Skin of body (tissue), 2 donors: ENCODE results near the gene RAPGEF1. TPM values are rescaled to one million over a fixed set of nuclear protein-coding genes. Genes with fewer than 3 reads are reported as not detected.

Source experiments
- DNase-seq: peaks from one replicate; lab custom pipeline; 2025; lab: John Stamatoyannopoulos, UW
- total RNA-seq: library from RNA; depleted of rRNA; stranded (reverse); fragments of >200 nt; gene quantifications from one replicate; pipeline ENCODE4 v1.2.3, GENCODE V29; 2014

The RAPGEF1 gene
- total RNA-seq, 1 donor from 2014 or later: 23.1 TPM

- no peak for DNase-seq
Measured at GRCh38 chr9:131589124-131589711, 150.7 kb downstream of the RAPGEF1 start.

DNA sequence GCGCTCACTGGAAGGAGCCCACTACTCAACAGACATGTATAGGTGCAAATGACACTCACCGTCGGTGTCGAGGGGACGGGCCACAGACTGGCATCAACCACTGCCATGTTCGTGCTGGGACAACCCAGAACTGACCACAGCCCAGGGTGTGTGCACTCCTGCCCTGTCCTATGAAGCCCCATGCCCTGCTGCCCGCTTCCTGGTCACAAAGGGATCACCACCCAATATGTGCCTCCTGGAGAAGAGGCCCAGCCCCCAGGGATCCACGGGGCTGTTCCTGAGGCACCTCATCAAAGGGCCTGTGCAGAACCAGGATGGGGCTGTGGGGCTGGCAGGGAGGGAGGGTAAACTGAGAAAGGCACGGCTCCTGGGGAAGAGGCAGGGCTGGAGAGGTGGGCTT, 151.5 kb downstream of the RAPGEF1 start:
- DNase-seq: no peak

- DNase-seq: no peak
Measured at GRCh38 chr9:131587906-131588305, 152.0 kb downstream of the RAPGEF1 start.

- no peak for DNase-seq
Measured at GRCh38 chr9:131587331-131587730, 152.5 kb downstream of the RAPGEF1 start.

GRCh38 chr9:131585375-131585774, 154.5 kb downstream of the RAPGEF1 start:
- DNase-seq: no peak

DNA sequence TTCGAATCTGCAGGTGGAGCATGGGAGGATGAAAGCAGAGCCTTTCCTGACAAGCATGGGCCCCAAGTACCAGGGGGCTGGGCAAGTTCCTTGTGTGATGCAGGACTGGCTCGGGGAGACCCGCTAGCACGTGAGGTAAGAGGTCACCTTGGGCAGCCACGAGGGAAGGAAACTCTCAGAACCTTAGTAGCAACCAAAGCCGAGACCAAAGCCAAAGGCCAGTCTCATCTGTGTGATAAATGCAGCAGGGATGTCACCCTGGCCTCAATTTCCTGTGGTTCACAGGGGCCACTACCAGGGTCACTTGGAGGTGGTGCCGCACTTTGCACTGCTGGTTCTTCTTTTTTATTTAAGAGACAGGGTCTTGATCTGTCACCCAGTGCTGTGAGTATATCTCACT, 155.0 kb downstream of the RAPGEF1 start:
- no peak for DNase-seq

DNA sequence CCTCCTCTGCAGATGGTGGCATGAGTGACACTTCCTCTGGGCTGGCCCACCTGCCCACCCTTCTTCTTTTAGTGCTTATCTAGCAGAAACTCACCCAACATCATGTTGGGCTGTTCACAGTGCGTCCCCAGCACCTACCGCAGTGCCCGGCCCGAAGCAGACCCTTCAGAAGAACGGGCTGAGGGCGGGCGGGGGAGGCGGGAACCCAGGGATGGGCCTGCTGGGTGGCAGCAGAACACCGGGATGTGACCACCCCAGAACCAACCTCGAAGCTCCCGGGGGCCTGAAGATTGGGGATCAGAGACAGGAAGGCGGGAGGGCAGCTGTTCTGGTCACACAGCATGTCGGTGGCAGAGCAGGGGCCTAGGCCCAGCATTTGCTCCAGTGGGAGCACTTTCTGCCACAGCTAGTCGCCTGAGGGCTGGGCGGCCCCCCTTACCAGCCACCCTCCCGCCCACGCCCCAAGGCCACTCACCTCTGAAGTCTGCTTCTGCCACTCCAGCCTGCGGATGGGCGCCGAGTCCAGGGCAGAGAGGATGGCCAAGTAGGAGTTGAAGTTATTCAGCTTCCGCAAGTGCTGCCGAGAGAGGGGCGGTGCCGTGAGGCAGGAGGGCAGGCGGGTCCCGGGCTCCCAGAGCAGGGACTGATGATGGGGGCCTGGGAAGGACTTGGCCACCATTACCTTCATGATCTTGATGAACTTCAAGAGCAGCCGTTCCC, 155.9 kb downstream of the RAPGEF1 start:
- DNase-seq: no peak

GRCh38 chr9:131583337-131583645, 156.6 kb downstream of the RAPGEF1 start:
- DNase-seq: no peak

- DNase-seq: no peak
Measured at GRCh38 chr9:131582466-131583336, 157.2 kb downstream of the RAPGEF1 start.

GRCh38 chr9:131582056-131582455, 157.8 kb downstream of the RAPGEF1 start:
- no peak for DNase-seq

DNA sequence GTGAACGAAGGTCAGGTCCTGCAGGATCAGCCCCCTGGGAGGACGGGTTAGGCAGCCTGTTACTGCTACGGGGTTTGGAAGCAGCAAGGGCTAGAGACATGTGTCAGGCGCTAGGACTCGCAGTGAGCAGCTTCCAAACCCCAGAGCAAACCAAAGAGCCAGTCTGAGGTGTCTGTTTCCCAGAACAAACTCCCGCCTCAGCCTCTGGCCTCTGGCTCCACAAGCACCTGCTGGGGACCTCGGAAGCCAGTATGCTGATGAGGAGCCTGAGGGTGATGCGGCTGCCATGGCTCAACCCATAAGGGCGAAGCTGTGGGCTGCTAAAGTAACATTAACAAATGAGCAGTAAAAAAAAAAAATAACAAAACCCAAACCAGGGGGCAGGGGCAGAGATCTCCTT, 159.5 kb downstream of the RAPGEF1 start:
- DNase-seq: no peak

- DNase-seq: no peak
Measured at GRCh38 chr9:131579789-131580211, 160.1 kb downstream of the RAPGEF1 start.

GRCh38 chr9:131578731-131579504, 161.0 kb downstream of the RAPGEF1 start:
- no peak for DNase-seq

DNA sequence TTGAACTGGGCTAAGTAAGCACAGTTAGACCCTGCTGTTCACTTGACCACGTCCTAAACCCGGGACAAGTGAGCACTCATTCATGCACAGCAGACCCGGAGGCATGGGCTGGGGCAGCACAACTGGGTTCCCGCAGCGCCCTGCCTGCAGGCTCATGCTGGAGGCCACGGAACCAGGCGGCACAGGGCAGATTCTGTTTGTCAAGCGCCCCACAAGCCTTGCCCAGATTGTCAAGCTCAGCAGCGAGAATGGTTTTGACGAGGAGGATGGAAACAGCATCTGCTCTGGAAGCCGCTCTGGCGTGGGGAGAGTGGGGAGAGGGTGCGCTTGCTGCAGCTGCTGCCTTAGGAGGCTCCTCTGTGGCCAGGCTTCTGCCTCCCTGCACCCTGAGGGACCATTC, 161.9 kb downstream of the RAPGEF1 start:
- DNase-seq: no peak

DNA sequence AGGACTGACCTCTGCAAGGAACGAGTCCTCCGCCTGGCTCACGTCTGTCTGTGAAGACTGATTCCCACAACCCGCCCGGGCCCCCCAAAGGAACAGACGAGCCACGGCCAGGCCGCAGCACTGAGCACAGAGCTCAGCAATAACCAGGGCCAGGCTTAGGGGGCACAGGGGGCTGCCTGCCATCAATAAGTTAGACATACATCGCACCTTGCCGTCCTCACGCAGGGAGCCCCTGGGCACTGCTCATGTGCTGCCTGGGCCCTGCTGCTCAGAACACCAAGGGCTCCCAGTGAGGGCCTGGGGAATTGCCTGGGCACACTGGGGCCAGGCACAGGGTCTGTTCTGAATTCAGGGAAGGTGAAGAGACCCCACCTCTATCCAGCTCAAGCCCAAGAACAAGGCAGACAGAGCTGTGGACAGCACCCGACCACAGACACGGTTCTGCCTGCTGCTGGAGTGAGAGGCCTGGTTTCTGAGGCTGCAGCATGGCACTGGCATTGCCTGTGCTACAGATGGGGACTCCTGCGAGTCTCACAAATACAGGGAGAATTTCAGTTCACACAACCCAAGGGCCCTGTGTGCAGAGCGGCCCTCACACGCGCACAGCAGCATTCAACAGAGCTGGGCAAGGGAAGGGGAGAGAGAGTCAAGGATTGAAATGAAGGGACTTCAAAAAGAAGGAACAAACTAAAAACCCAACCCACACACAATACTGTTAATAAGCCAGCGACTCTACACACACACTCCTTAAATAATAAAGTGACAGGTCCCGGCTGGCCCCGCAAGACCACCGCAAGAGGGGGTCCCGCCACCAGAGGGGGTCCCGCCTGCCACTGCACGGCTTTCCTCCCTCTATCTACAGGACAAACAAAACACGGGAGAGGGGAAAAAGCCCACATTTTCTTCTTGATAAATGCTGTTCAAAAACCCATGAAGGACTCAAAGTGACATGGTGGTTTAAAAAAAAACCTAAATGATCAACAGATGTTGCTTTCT, 162.6 kb downstream of the RAPGEF1 start:
- no peak for DNase-seq

GRCh38 chr9:131575946-131576853, 163.7 kb downstream of the RAPGEF1 start:
- no peak for DNase-seq

DNA sequence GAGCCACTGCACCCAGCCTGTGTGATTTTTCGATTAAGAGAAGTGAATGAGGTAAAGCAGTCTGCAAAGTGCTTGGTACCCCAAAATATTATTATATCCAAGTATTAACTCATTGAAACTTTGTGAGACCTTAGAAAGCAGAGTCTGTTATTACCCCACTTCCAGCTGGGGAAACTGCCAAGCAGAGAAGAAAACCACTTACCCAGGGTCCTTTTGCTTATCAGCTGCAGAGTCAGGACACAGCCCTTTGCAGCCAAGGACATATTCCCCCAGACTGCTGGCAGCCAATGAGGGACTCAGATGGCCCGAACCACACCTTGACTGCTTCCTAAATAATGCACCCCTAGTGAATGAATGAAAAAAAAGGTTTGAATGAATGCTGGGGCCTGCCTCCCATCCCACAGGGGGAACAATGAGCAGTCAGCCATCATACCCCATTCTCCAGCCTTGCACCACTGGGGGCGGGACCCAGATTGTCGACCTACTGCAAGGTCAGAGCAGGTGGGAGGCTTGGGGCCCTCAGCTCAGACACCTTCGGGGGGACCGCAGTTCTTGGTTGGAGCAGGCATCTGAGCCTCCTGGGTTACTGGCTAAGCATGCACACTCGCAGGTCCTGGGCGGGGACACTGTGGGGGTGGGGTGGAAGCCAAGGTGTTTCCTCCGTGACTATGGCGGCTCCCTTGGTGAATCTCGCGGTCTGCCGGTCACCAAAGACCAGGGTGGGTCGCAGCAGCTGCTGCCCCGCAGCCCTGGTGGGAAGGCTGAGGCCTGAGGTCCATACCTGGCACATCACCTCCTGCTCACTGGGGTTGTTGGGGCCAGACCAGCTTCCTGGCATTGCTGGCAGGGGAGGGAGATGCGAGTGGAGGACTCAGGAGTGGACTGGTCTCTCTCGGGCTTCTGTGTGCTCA, 164.9 kb downstream of the RAPGEF1 start:
- DNase-seq: no peak

DNA sequence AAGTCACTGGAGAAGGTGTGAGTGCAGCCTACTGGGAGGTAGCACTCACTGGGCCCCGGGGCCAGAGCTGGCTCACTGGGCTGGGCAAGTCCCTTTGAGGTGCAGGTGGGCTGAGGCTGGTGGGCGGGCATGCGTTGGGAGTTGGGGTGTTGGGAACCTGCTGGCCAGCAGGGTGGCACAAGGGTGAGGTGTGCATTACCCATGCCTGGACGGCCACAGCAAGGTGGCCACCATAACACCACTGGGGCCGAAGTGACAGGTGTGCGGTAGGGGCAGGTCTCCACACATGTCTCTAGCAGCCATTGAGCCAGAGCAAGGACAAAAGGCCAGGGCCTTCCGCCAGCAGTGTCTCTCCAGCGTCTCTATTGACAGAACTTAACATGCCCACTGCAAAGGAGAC, 172.0 kb downstream of the RAPGEF1 start:
- DNase-seq: no peak
